Naive thymus-derived CD8-positive, alpha-beta T cell (primary cell): ENCODE results near the gene SHB. TPM values are rescaled to one million over a fixed set of nuclear protein-coding genes. Genes with fewer than 3 reads are reported as not detected.

Experiments
- ATAC-seq, 2 donors: fragments of 150-1000 bp; cut with Tn5 transposase in 1 of 2; sonication (Bioruptor Pico), chemical (Tn5 transposase) in 1 of 2; 1 replicate in 1 of 2; 2 replicates in 1 of 2; pipeline ENCODE4 v1.10.0; 2021; ENCODE audit warnings: mild to moderate bottlenecking in 2 of 2, moderate library complexity in 2 of 2
- POLR2A ChIA-PET: fragments of 350-600 bp; sonication (Branson Sonifier 250); formaldehyde crosslinking; loops from one replicate; lab custom pipeline; 2021; ENCODE audit warnings: antibody characterized with exemption; lab: Charles Lee
- DNase-seq, 10 donors: peaks; one replicate each; pipeline versions ENCODE4 v3.0.0 to v3.0.0-alpha.2; 2020 to 2022
- H3K27ac Mint-ChIP-seq, 10 donors: one replicate each; pipeline ENCODE4 v1.8.0; 2020 to 2022; ENCODE audit warnings: mild to moderate bottlenecking in 10 of 10, mixed read lengths in 10 of 10, moderate library complexity in 4 of 10, inconsistent platforms in 1 of 10
- H3K27me3 Mint-ChIP-seq, 5 donors: one replicate each; pipeline ENCODE4 v1.8.0; 2021 to 2022; ENCODE audit warnings: mixed read lengths in 5 of 5
- H3K36me3 Mint-ChIP-seq, 3 donors: one replicate each; pipeline ENCODE4 v1.8.0; 2020 to 2022; ENCODE audit warnings: mixed read lengths in 3 of 3, mild to moderate bottlenecking in 2 of 3, inconsistent platforms in 1 of 3
- H3K4me1 Mint-ChIP-seq, 4 donors: one replicate each; pipeline ENCODE4 v1.8.0; 2021 to 2022; ENCODE audit warnings: mixed read lengths in 4 of 4
- H3K4me3 Mint-ChIP-seq, 10 donors: one replicate each; pipeline ENCODE4 v1.8.0; 2020 to 2022; ENCODE audit warnings: mild to moderate bottlenecking in 10 of 10, mixed read lengths in 10 of 10, moderate library complexity in 6 of 10, inconsistent platforms in 1 of 10
- H3K9me3 Mint-ChIP-seq, 9 donors: one replicate each; pipeline ENCODE4 v1.8.0; 2020 to 2022; ENCODE audit warnings: mixed read lengths in 9 of 9, mild to moderate bottlenecking in 3 of 9, inconsistent platforms in 1 of 9, moderate library complexity in 1 of 9
- polyA plus RNA-seq, 3 donors: library from polyadenylated mRNA; unstranded; fragments of 300-500 nt; fragmentation: Illumina TruSeq; gene quantifications; one replicate each; pipeline ENCODE4 v1.2.3, GENCODE V29; 2021
- total RNA-seq, 8 experiments: library from RNA in 2 of 8; stranded (reverse) in 2 of 8; gene quantifications; one replicate each; pipeline ENCODE4 v1.2.3 and lab custom pipeline; 2021 to 2026

Gene SHB
- total and polyA plus RNA-seq, 5 experiments from 2014 or later: 0.20 to 1.2 (median 0.54) TPM

DNA sequence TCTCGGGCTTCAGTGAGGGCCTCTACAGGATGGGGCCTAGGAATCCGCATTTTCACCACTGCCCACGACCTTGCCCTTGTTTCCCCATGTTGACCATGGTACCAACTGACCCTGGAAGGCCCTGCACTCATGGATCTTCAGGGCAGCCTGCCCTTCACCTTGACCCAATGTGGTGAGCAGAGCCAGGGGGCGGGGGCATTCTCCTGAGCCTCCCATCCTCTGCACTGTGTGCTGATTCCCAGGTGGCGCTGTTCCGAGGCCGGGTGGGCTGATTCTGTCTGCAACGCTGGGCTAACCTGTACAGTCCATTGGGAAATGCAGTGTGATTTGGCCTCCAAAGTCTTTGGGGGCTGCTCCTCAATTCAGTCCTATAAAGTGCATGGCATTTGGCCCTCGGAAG lies 68.7 kb downstream of the SHB start:
- DNase-seq (peak in 1 of 10 donors; percentile 58), ATAC-seq (no peak)
- no peak overlapping the region for H3K4me3 Mint-ChIP-seq
- no peaks in the 10 kb centered on the region for H3K9me3 Mint-ChIP-seq
- POLR2A ChIA-PET: no interaction called here
- H3K4me1 Mint-ChIP-seq: peaks cover 6 to 23% (median 7%) of the 10 kb centered on the region in 4 donors
- H3K27me3 Mint-ChIP-seq: peaks cover 0 to 3% (median 0%) of the 10 kb centered on the region in 5 donors
- H3K27ac Mint-ChIP-seq: no peak overlapping the region
- H3K36me3 Mint-ChIP-seq: no peaks in the 10 kb centered on the region

DNA sequence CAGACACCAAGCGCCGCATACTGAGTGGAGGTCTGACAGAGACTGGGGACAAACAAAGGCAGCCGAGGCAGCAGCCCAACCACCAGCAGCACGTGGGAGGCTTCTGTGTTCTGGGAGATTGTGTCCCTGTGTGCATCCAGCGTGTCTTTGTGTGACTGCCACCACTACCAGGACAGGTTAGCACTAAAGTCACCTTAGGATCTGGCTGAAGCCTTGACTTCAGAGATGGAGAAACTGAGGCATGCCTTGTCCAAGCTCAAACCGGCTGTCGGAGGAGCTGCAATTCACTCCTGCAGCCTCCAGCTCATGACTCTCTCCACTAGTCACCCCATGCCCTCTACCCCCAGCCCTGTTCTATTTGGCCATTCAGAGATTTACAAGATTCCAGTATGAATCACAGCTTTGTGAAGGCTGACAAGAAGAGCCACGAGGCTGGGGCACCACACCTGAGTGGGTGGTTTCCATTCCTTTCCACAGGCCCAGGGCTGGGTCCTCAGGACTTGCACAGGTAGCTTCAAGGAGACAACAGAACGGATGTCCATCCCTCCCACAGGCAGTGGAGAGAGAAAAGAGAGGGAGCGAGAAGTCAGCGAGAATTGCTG lies 69.3 kb downstream of the SHB start:
- POLR2A ChIA-PET: no interaction called here
- H3K4me1 Mint-ChIP-seq: peaks cover 7 to 29% (median 12%) of the 10 kb centered on the region in 4 donors
- H3K27ac Mint-ChIP-seq: no peak overlapping the region
- no peaks in the 10 kb centered on the region for H3K9me3 Mint-ChIP-seq
- ATAC-seq (no peak), DNase-seq (no peak)
- H3K36me3 Mint-ChIP-seq: no peaks in the 10 kb centered on the region
- no peak overlapping the region for H3K4me3 Mint-ChIP-seq
- H3K27me3 Mint-ChIP-seq: peaks cover 0 to 3% (median 0%) of the 10 kb centered on the region in 5 donors

DNA sequence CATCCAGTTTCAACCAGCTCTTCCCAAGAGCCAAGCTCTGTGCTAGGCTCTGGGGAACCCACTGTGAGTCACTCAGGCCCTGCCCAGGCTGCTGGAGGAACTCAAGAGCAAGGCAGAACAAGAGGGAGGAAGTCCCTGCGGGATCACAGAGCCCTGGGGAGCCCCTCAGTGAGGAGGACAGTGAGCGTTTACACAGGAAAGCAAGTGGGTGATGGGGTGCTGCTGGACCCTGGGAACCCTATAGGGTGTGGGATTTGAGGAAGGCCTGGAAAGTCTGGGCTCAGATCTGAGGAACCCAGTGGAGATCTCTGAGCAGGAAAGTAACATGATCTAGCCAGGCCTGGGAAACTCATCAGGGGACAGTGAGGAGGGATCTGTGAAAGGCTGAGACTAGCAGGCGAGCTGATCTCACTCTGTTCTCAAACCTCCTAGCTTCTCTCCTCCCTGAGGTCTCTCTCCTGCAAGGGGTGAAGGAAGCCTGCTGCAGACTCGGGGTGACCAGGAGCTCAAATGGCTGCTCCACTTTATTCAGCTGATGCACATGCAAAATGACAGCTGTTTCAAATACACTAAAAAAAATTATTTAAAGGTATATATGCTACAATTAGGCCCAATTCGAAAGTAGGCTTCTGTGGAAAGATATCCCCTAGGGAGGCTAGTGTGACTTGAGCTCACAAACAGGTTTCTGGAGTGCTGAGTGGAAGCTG lies 70.0 kb downstream of the SHB start:
- H3K4me1 Mint-ChIP-seq: peaks cover 7 to 35% (median 15%) of the 10 kb centered on the region in 4 donors
- no peaks in the 10 kb centered on the region for H3K9me3 Mint-ChIP-seq
- POLR2A ChIA-PET: no interaction called here
- H3K27ac Mint-ChIP-seq: no peak overlapping the region
- no peaks in the 10 kb centered on the region for H3K36me3 Mint-ChIP-seq
- no peak overlapping the region for H3K4me3 Mint-ChIP-seq
- H3K27me3 Mint-ChIP-seq: peaks cover 0 to 3% (median under 1%) of the 10 kb centered on the region in 5 donors
- ATAC-seq (no peak), DNase-seq (no peak)

DNA sequence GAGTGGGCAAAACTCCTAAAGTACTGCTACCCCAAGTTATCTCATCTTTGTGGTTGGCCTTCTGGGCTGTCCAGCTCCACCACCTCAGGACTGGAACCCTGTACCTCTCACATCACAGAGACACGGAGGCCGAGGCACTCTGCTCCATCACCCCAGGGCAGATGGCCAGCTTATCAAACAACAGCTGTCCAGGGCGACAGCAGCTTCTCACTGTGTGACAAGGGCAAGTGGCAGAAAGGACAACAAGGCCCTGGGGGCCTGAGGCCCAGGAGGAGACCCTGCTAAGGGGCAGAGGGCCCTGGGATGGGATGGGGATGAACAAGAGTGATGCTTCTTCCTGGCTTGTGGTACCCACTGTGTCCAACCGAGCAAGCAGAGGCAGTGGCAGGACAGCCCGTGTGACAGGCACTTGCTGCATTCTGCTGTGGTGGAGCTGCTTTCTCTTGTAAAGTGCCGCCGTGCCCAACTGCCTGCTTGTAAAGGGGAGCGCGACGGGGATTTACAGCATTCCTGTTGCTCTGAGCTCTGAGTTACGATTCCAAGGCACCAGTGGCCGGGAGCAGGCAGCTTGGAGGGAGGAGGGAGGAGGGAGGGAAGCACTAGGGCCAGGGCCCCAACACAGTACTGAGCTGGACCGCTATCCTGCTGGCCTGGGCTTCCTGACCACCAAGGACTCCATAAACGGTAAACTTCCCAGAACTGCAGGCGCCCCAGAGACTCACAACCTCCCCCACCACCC lies 71.2 kb downstream of the SHB start:
- no peak overlapping the region for H3K27ac Mint-ChIP-seq
- no peaks in the 10 kb centered on the region for H3K36me3 Mint-ChIP-seq
- POLR2A ChIA-PET: no interaction called here
- peaks cover 0 to 7% (median 1%) of the 10 kb centered on the region in 5 donors for H3K27me3 Mint-ChIP-seq
- H3K9me3 Mint-ChIP-seq: no peaks in the 10 kb centered on the region
- H3K4me3 Mint-ChIP-seq: no peak overlapping the region
- peaks cover 5 to 32% (median 14%) of the 10 kb centered on the region in 4 donors for H3K4me1 Mint-ChIP-seq
- DNase-seq (peak in 1 of 10 donors; percentile 55), ATAC-seq (no peak)

DNA sequence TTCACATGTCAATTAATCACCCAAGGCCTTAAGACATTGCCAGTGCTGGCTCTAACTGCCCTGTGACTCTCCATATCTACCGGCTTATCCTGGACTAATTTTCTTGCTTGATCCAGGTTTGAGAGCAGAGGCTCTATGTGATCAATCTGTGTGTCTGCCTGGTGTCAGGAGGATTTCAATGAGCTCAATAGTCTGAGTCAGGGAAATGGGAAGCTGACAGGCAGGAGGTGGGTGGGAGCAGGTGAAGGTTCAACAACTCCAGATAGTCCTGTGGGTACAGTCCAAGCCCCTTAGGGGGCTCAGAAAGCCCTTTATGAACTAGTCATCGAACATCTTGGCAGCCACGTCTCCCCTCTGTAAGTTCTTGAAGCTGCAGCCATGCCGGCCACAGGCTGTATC lies 72.2 kb downstream of the SHB start:
- no peaks in the 10 kb centered on the region for H3K36me3 Mint-ChIP-seq
- POLR2A ChIA-PET: no interaction called here
- H3K9me3 Mint-ChIP-seq: no peaks in the 10 kb centered on the region
- ATAC-seq: no peak
- DNase-seq: no peak
- no peak overlapping the region for H3K27ac Mint-ChIP-seq
- peaks cover 0 to 8% (median 1%) of the 10 kb centered on the region in 5 donors for H3K27me3 Mint-ChIP-seq
- no peak overlapping the region for H3K4me3 Mint-ChIP-seq
- H3K4me1 Mint-ChIP-seq: peaks cover 7 to 27% (median 15%) of the 10 kb centered on the region in 4 donors

DNA sequence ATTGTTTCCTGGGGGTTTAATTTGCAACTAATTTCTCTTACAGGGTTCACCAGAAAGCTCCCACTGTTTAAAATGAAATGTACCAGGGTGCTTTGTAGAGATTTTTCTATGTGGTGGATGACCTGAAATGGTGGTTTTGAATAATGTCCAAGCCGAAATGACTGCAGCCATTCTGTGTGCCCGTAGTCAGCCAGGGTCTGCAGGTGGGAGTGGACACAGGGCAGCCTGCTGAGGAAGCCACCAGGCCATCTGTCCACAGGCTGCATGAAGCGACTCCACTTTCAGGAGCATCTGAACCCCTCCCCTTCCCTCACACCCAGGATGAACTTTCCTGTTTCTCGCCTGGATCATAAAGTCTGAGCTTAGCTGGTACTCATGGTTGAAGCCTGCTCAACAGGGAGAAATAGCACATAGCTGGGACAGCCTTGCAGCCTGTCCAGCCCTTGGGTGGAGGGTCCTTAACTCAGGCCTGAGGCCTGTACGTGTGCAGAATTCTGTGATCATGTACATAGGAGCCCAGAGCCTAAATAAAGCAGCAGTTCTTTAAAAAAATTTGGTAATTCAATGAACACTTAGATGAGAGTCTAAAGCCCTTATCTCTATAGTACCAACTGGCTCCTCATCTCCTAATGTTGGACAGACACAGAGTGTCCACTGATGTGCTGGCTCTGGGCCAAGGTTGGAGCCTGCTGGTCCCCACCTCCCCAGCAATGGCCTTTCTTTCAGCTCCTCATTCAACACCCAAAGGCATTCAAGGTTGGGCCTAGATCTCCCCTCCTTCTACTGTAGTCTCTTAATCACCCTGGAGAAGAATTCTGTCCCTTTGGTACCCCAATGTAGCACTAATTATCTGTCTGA lies 72.8 kb downstream of the SHB start:
- no peaks in the 10 kb centered on the region for H3K36me3 Mint-ChIP-seq
- no peak for ATAC-seq
- no peaks in the 10 kb centered on the region for H3K9me3 Mint-ChIP-seq
- H3K4me3 Mint-ChIP-seq: no peak overlapping the region
- H3K27ac Mint-ChIP-seq: peak overlapping the region in 1 of 10 donors; percentile 49
- DNase-seq: no peak
- H3K4me1 Mint-ChIP-seq: peaks cover 7 to 27% (median 15%) of the 10 kb centered on the region in 4 donors
- POLR2A ChIA-PET: no interaction called here
- H3K27me3 Mint-ChIP-seq: peaks cover 0 to 8% (median 1%) of the 10 kb centered on the region in 5 donors

DNA sequence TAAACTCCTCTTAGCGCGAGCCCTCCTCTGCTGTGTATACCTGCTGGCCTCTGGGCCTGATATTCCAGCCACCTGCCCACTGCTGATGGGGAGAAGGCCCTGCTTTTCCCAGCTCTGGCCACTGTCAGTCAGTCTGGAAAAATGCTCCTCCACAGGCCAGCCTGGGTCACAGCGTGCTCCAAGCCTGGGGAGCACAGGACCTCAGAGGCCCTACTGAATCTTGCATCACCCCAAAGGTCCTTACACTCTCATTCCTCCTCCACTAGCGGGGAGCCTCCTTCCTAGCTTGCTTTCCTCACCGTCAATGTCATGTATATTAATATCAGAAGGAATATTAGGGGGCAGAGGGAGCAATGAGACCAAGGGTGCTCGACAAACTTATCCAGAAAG lies 73.7 kb downstream of the SHB start:
- Mint-ChIP-seq H3K27me3 (peaks cover 0 to 8% (median 1%) of the 10 kb centered on the region in 5 donors), H3K4me1 (peaks cover 7 to 28% (median 15%) of the 10 kb centered on the region in 4 donors), H3K4me3 (no peak overlapping the region), H3K36me3 (no peaks in the 10 kb centered on the region), H3K27ac (peak overlapping the region in 1 of 10 donors; percentile 11), H3K9me3 (no peaks in the 10 kb centered on the region)
- POLR2A ChIA-PET: no interaction called here
- no peak for ATAC-seq
- DNase-seq: no peak

DNA sequence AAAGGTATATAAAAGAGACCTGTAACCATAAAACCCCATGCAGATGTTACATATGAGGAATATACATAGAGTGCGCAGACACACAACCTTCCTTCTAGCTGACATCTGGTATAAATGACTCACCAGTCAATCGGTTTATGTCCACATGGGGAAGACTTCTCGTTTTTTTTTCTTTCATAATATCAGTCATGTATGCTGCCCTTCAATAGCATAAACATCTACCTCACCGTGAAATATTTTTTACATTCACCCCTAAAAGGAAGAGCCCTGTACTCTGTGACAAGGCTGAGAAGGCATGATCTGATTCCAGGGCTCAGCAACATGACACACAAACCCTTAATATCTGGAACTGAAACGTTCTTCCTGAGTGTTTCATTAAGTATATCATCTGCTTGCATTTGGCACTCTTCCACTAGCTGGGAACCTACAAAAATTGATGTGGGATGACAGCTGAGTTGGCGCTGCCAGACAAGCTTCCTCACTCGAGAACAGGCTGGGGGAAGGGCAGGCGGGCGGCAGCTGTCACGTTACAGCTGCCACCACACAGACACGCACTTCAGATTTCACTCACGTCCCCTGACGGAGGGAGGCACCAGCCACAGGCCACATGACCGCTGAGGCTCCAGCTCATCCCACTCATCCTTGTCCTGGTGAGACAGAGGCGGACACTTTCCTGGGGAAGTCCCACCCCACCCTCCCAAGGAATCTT lies 74.2 kb downstream of the SHB start:
- POLR2A ChIA-PET: no interaction called here
- Mint-ChIP-seq H3K9me3 (no peaks in the 10 kb centered on the region), H3K27ac (no peak overlapping the region), H3K27me3 (peaks cover 0 to 6% (median 1%) of the 10 kb centered on the region in 5 donors), H3K4me3 (peak overlapping the region in 1 of 10 donors; percentile 17), H3K4me1 (peaks cover 5 to 28% (median 15%) of the 10 kb centered on the region in 4 donors), H3K36me3 (no peaks in the 10 kb centered on the region)
- ATAC-seq (no peak), DNase-seq (no peak)

DNA sequence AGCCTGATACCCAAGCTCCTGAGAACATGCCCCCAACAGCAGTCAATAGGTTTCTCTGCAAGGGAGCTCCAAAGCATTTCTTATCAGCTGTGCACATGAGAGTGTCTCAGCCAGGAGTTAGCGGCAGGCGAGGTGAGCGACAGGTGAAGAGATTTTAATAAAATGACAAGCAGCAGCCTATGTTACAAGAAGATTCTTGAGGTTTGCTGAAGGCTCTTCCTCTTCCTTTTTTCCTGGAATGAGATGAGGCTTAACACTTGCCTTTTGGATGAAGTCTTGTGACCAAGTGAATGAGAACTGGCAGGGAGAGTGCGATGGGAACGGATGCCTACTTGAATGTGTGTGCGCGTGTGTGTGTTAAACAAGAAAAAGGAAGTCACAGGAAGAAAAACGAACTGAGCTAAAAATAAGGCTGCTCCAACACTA lies 76.1 kb downstream of the SHB start:
- DNase-seq (no peak), ATAC-seq (no peak)
- Mint-ChIP-seq H3K9me3 (no peaks in the 10 kb centered on the region), H3K4me1 (peaks cover 5 to 24% (median 15%) of the 10 kb centered on the region in 4 donors), H3K27ac (no peak overlapping the region), H3K4me3 (no peak overlapping the region), H3K36me3 (no peaks in the 10 kb centered on the region), H3K27me3 (peaks cover 0 to 5% (median 2%) of the 10 kb centered on the region in 5 donors)
- POLR2A ChIA-PET: no interaction called here

DNA sequence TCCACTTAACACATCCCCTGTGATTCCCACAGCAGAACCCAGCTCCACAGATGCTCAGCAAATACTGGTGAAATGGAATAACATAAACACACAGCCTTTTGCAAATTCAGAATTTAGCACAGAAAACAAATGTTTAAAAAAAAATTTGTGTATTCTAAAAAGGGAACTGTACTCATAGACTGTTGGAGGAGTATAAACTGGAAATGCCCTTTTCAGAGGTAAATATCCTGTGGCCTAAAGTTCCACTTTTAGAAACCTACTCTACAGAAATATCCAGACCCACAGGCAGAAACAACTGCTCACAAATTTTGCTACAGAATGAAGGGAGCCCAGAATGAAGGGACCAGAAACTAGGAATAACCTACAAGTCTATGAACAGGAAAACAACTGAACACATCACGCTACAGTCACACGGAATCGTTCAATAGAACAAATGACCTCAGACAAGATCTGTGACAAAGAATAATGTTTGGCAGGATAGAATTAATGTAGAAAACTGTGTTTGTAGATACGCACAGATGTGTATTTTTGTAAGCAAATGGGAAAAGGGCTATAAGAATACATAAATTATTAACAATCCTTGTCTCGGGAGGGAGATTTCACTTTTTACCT lies 78.5 kb downstream of the SHB start:
- Mint-ChIP-seq H3K9me3 (no peaks in the 10 kb centered on the region), H3K27me3 (peaks cover 0 to 5% (median 2%) of the 10 kb centered on the region in 5 donors), H3K27ac (no peak overlapping the region), H3K4me1 (peaks cover 5 to 22% (median 14%) of the 10 kb centered on the region in 4 donors), H3K36me3 (no peaks in the 10 kb centered on the region), H3K4me3 (no peak overlapping the region)
- DNase-seq (no peak), ATAC-seq (no peak)
- POLR2A ChIA-PET: no interaction called here

DNA sequence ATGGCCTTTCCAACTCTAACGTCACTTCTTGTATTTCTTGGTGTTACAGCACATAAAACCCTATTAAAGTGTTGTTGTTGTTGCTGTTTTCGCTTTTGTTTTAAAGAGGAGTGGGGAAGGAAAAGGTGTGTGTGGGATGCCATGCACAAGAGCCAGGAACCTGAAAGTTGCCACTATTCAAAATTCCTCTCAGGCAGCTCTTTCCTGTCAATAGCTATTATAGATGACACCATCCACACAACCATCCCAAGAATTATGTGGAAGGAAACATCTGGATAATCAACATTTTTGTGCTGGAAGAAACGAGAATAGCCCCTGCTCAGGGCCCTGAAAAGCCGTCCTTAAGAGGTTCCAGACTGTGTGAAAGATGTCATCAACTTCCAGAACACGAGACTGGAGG lies 79.3 kb downstream of the SHB start:
- H3K4me1 Mint-ChIP-seq: peaks cover 5 to 15% (median 9%) of the 10 kb centered on the region in 4 donors

More for the DNA sequence above, 79.3 kb downstream of the SHB start:
- no peak for ATAC-seq
- Mint-ChIP-seq H3K36me3 (no peaks in the 10 kb centered on the region), H3K4me3 (no peak overlapping the region), H3K27ac (no peak overlapping the region), H3K27me3 (peaks cover 0 to 5% (median 2%) of the 10 kb centered on the region in 5 donors), H3K9me3 (no peaks in the 10 kb centered on the region)
- POLR2A ChIA-PET: no interaction called here
- no peak for DNase-seq
